CD4-positive, alpha-beta memory T cell (primary cell): Measurements from ENCODE around the gene SPHK1. TPM values are rescaled to one million over a fixed set of nuclear protein-coding genes. Genes with fewer than 3 reads are reported as not detected.
A peak's percentile ranks its signal among the peaks of the same experiment; 100 is the strongest.

Experiments
- CTCF ChIA-PET: fragments of 350-600 bp; sonication (Branson Sonifier 250); formaldehyde crosslinking; loops from one replicate; lab custom pipeline; 2021; ENCODE audit warnings: inconsistent platforms; ENCODE audit not compliant: partially characterized antibody; lab: Charles Lee
- POLR2A ChIA-PET: fragments of 350-600 bp; sonication (Branson Sonifier 250); formaldehyde crosslinking; loops from one replicate; lab custom pipeline; 2021; ENCODE audit not compliant: partially characterized antibody; lab: Charles Lee
- DNase-seq, 5 donors: peaks; one replicate each; pipeline versions ENCODE4 v3.0.0 to v3.0.0-alpha.2; 2020 to 2022; ENCODE audit warnings: mixed read lengths in 1 of 5
- H3K27ac ChIP-seq: one replicate; pipeline ENCODE4 v1.7.0; 2013; ENCODE audit warnings: low read depth, low read length
- H3K27me3 ChIP-seq: 2 replicates; pipeline ENCODE4 v1.7.0; 2013; ENCODE audit warnings: mild to moderate bottlenecking, low read length, moderate library complexity; ENCODE audit not compliant: insufficient read depth
- H3K36me3 ChIP-seq: 2 replicates; pipeline ENCODE4 v1.7.0; 2013; ENCODE audit warnings: mild to moderate bottlenecking, low read length, moderate library complexity; ENCODE audit not compliant: insufficient read depth
- H3K4me1 ChIP-seq: 2 replicates; pipeline ENCODE4 v1.7.0; 2013; ENCODE audit warnings: mild to moderate bottlenecking, low read length, moderate library complexity; ENCODE audit not compliant: insufficient read depth
- H3K4me3 ChIP-seq, 2 donors: one replicate each; pipeline ENCODE4 v1.7.0; 2013; ENCODE audit warnings: low read length in 2 of 2, mild to moderate bottlenecking in 1 of 2
- H3K9me3 ChIP-seq, 2 donors: one replicate each; pipeline ENCODE4 v1.7.0; 2013; ENCODE audit warnings: low read length in 2 of 2, control low read depth in 1 of 2; ENCODE audit not compliant: control insufficient read depth in 1 of 2
- H3K27ac Mint-ChIP-seq, 7 donors: one replicate each; pipeline ENCODE4 v1.8.0; 2020 to 2021; ENCODE audit warnings: mixed read lengths in 7 of 7, mild to moderate bottlenecking in 6 of 7, inconsistent platforms in 3 of 7, moderate library complexity in 3 of 7
- H3K27me3 Mint-ChIP-seq, 2 donors: one replicate each; pipeline ENCODE4 v1.8.0; 2020 to 2021; ENCODE audit warnings: mixed read lengths in 2 of 2
- H3K36me3 Mint-ChIP-seq, 2 donors: one replicate each; pipeline ENCODE4 v1.8.0; 2020 to 2021; ENCODE audit warnings: mixed read lengths in 2 of 2, inconsistent platforms in 1 of 2, mild to moderate bottlenecking in 1 of 2
- H3K4me1 Mint-ChIP-seq, 4 donors: one replicate each; pipeline ENCODE4 v1.8.0; 2020 to 2021; ENCODE audit warnings: mixed read lengths in 4 of 4, mild to moderate bottlenecking in 1 of 4
- H3K4me3 Mint-ChIP-seq, 8 donors: one replicate each; pipeline ENCODE4 v1.8.0; 2020 to 2021; ENCODE audit warnings: mixed read lengths in 8 of 8, mild to moderate bottlenecking in 7 of 8, moderate library complexity in 6 of 8, inconsistent platforms in 3 of 8
- H3K9me3 Mint-ChIP-seq, 8 donors: one replicate each; pipeline ENCODE4 v1.8.0; 2020 to 2021; ENCODE audit warnings: mixed read lengths in 8 of 8, mild to moderate bottlenecking in 5 of 8, inconsistent platforms in 3 of 8, moderate library complexity in 1 of 8
- intact Hi-C: fragments of 100-400 bp; cut with micrococcal nuclease; formaldehyde crosslinking; loops from one replicate; pipeline ENCODE4 v1.15.1; 2023
- polyA plus RNA-seq, 2 donors: library from polyadenylated mRNA; unstranded; fragments of 300-500 nt; fragmentation: Illumina TruSeq; gene quantifications; one replicate each; pipeline ENCODE4 v1.2.3, GENCODE V29; 2021
- total RNA-seq, 2 experiments: library from RNA; stranded (reverse); gene quantifications; one replicate each; pipeline ENCODE4 v1.2.3, GENCODE V29; 2021

The SPHK1 gene
- total and polyA plus RNA-seq, 4 experiments from 2014 or later, result 0.29 to 0.70 (median 0.67) TPM; not detected in 1

DNA sequence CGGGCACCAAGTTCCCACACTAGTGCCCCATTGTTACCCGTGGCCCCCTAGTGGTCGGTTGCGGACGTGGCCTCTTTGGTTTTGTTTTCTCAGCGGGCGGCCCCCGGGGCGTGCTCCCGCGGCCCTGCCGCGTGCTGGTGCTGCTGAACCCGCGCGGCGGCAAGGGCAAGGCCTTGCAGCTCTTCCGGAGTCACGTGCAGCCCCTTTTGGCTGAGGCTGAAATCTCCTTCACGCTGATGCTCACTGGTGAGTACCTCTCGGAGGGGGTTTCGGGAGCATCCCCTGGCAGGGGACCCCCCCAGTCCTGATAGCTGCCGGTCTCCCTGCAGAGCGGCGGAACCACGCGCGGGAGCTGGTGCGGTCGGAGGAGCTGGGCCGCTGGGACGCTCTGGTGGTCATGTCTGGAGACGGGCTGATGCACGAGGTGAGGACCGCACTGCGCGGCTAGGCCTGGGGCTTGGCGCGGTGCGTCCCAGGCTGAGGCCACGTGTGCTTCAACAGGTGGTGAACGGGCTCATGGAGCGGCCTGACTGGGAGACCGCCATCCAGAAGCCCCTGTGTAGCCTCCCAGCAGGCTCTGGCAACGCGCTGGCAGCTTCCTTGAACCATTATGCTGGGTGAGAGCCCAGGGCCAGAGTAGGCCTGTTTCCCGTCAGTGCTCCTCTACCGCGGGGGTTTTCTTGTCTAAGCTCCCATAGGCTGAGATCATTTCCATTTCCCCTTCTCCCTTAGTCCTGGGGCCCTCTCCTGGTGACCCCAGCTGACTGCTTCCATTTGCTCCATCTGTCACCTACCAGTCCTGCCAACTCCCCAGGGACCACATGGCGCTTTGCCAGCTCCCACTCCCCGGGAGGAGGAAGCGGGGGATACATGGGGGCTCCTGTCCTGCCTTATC, 1.7 kb downstream of the SPHK1 start:
- Histone ChIP-seq H3K36me3 (no peaks in the 10 kb centered on the region), H3K4me3 (peak overlapping the region; percentile 23 to 64), H3K27ac (no peak overlapping the region), H3K4me1 (peaks cover 20% of the 10 kb centered on the region), H3K9me3 (no peaks in the 10 kb centered on the region), H3K27me3 (no peaks in the 10 kb centered on the region)
- peaks cover 0 to 6% (median 4%) of the 10 kb centered on the region in 4 donors for H3K4me1 Mint-ChIP-seq
- DNase-seq, result peak; percentile 75 to 83 (median 78)
- ChIA-PET POLR2A (interaction anchor here (1.1 to 5.3 kb wide), 5 partner anchors 8 to 106 kb away, joined by 3 to 61 read pairs (median 4); partner anchors contain the start of gene PRPSAP1), CTCF (interaction anchor here (0.6 to 7.8 kb wide), 21 partner anchors 11 to 323 kb away, joined by 3 to 73 read pairs (median 4); partner anchors contain the start of genes PRPSAP1 and UBE2O)
- intact Hi-C loops, result loop anchor here (1.0 kb wide), 1 partner anchor 33 kb away; the partner anchor contains the start of gene PRPSAP1
- H3K4me3 Mint-ChIP-seq, result peak overlapping the region; percentile 54 to 77 (median 67)
- peaks cover 0 to 2% of the 10 kb centered on the region in 2 donors for H3K36me3 Mint-ChIP-seq
- H3K9me3 Mint-ChIP-seq, result no peaks in the 10 kb centered on the region
- no peaks in the 10 kb centered on the region for H3K27me3 Mint-ChIP-seq
- H3K27ac Mint-ChIP-seq, result peak overlapping the region in 2 of 7 donors; percentile 42 to 54

GRCh38 chr17:76386966-76387765, 2.8 kb downstream of the SPHK1 start:
- POLR2A ChIA-PET, result interaction anchor here (3.5 to 5.3 kb wide), 2 partner anchors 10 to 34 kb away, joined by 18 to 61 read pairs; partner anchors contain the start of gene PRPSAP1
- Mint-ChIP-seq H3K36me3 (peaks cover 0 to 8% of the 10 kb centered on the region in 2 donors), H3K4me1 (peaks cover 0 to 6% (median 4%) of the 10 kb centered on the region in 4 donors), H3K27ac (peak overlapping the region in 1 of 7 donors; percentile 54), H3K27me3 (no peaks in the 10 kb centered on the region), H3K9me3 (no peaks in the 10 kb centered on the region), H3K4me3 (peak overlapping the region in 2 of 8 donors; percentile 15 to 26)
- H3K27ac ChIP-seq, result no peak overlapping the region
- intact Hi-C loops, result no loop called here
- no peaks in the 10 kb centered on the region for H3K27me3 ChIP-seq
- no peak for DNase-seq
- CTCF ChIA-PET, result interaction anchor here (1.0 to 7.8 kb wide), 9 partner anchors 10 to 86 kb away, joined by 3 to 73 read pairs (median 7); no protein-coding TSS in a partner anchor
- no peaks in the 10 kb centered on the region for H3K36me3 ChIP-seq
- no peaks in the 10 kb centered on the region for H3K9me3 ChIP-seq
- H3K4me1 ChIP-seq, result peaks cover 20% of the 10 kb centered on the region
- no peak overlapping the region for H3K4me3 ChIP-seq

- Mint-ChIP-seq H3K9me3 (no peaks in the 10 kb centered on the region), H3K36me3 (peaks cover 5 to 16% of the 10 kb centered on the region in 2 donors), H3K4me1 (peaks cover 0 to 4% (median 0%) of the 10 kb centered on the region in 4 donors), H3K27me3 (no peaks in the 10 kb centered on the region), H3K27ac (peak overlapping the region in 1 of 7 donors; percentile 13), H3K4me3 (no peak overlapping the region)
- peaks cover 4% of the 10 kb centered on the region for H3K36me3 ChIP-seq
- no peak for DNase-seq
- ChIA-PET POLR2A (interaction anchor here (1.0 kb wide), 1 partner anchor 37 kb away, joined by 3 read pairs; no protein-coding TSS in a partner anchor), CTCF (interaction anchor here (0.7 to 7.8 kb wide), 9 partner anchors 8 to 126 kb away, joined by 3 to 73 read pairs (median 4); no protein-coding TSS in a partner anchor)
- no peaks in the 10 kb centered on the region for H3K27me3 ChIP-seq
- H3K9me3 ChIP-seq, result no peaks in the 10 kb centered on the region
- no peak overlapping the region for H3K4me3 ChIP-seq
- intact Hi-C loops, result no loop called here
- H3K4me1 ChIP-seq, result peaks cover 16% of the 10 kb centered on the region
- H3K27ac ChIP-seq, result no peak overlapping the region
These were observed 4.8 kb downstream of the SPHK1 start for GRCh38 chr17:76388966-76389888.

GRCh38 chr17:76390003-76390421, 5.6 kb downstream of the SPHK1 start:
- H3K27me3 ChIP-seq, result no peaks in the 10 kb centered on the region
- Mint-ChIP-seq H3K27ac (peak overlapping the region in 1 of 7 donors; percentile 13), H3K36me3 (peaks cover 7 to 17% of the 10 kb centered on the region in 2 donors), H3K4me1 (peaks cover 0 to 4% (median 0%) of the 10 kb centered on the region in 4 donors), H3K4me3 (no peak overlapping the region), H3K27me3 (no peaks in the 10 kb centered on the region), H3K9me3 (no peaks in the 10 kb centered on the region)
- ChIA-PET CTCF (interaction anchor here (0.9 to 7.8 kb wide), 7 partner anchors 8 to 95 kb away, joined by 3 to 73 read pairs (median 4); no protein-coding TSS in a partner anchor), POLR2A (interaction anchor here (1.0 kb wide), 1 partner anchor 38 kb away, joined by 3 read pairs; no protein-coding TSS in a partner anchor)
- no peak overlapping the region for H3K4me3 ChIP-seq
- H3K4me1 ChIP-seq, result peaks cover 12% of the 10 kb centered on the region
- peaks cover 6% of the 10 kb centered on the region for H3K36me3 ChIP-seq
- DNase-seq, result no peak
- intact Hi-C loops, result no loop called here
- no peaks in the 10 kb centered on the region for H3K9me3 ChIP-seq
- H3K27ac ChIP-seq, result no peak overlapping the region

DNA sequence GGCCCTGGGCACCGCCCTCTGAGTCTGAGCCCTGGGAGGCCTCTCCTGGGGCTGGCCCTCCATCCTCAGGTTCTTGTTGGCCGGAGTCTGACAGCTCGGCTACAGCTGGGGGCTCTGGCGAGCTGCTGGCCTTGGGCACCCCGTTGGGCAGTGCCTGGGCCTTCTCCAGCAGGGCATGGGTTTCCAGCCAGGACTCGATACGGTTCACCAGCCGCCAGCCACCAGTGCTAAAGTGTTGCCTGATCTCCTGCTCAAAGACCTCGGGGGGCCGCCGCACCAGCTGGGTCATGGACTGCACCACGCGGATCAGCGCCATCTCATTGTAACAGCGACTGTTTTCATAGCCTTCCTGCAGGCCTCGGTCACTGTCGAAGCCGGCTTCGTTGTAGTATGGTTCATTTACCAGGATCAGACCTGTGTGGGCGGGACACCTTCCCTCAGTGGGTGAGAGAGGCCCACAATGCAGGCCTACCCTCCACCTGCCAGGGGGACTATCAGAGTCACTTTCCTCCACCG, 6.8 kb downstream of the SPHK1 start:
- POLR2A ChIA-PET, result no interaction called here
- H3K27me3 Mint-ChIP-seq, result no peaks in the 10 kb centered on the region
- peaks cover 7 to 22% of the 10 kb centered on the region in 2 donors for H3K36me3 Mint-ChIP-seq
- H3K27ac Mint-ChIP-seq, result no peak overlapping the region
- no peak for DNase-seq
- CTCF ChIA-PET, result interaction anchor here (1.7 kb wide), 1 partner anchor 17 kb away, joined by 6 read pairs; no protein-coding TSS in a partner anchor
- no peaks in the 10 kb centered on the region for H3K9me3 ChIP-seq
- no peaks in the 10 kb centered on the region for H3K9me3 Mint-ChIP-seq
- H3K4me3 Mint-ChIP-seq, result no peak overlapping the region
- intact Hi-C loops, result no loop called here
- H3K27me3 ChIP-seq, result no peaks in the 10 kb centered on the region
- peaks cover 0 to under 1% (median 0%) of the 10 kb centered on the region in 4 donors for H3K4me1 Mint-ChIP-seq
- no peak overlapping the region for H3K4me3 ChIP-seq
- peaks cover 16% of the 10 kb centered on the region for H3K36me3 ChIP-seq
- H3K4me1 ChIP-seq, result no peaks in the 10 kb centered on the region
- no peak overlapping the region for H3K27ac ChIP-seq

- POLR2A ChIA-PET, result interaction anchor here (1.0 kb wide), 1 partner anchor 9 kb away, joined by 3 read pairs; no protein-coding TSS in a partner anchor
- H3K27ac ChIP-seq, result no peak overlapping the region
- H3K27me3 Mint-ChIP-seq, result no peaks in the 10 kb centered on the region
- DNase-seq, result no peak
- no peaks in the 10 kb centered on the region for H3K9me3 Mint-ChIP-seq
- no peaks in the 10 kb centered on the region for H3K9me3 ChIP-seq
- H3K27me3 ChIP-seq, result no peaks in the 10 kb centered on the region
- H3K36me3 ChIP-seq, result peaks cover 44% of the 10 kb centered on the region
- no peak overlapping the region for H3K4me3 ChIP-seq
- intact Hi-C loops, result no loop called here
- CTCF ChIA-PET, result interaction anchor here (1.7 to 8.4 kb wide), 2 partner anchors 19 to 91 kb away, joined by 6 to 97 read pairs; no protein-coding TSS in a partner anchor
- H3K4me1 Mint-ChIP-seq, result peaks cover 0 to 4% (median 2%) of the 10 kb centered on the region in 4 donors
- no peak overlapping the region for H3K4me3 Mint-ChIP-seq
- H3K4me1 ChIP-seq, result no peaks in the 10 kb centered on the region
- peaks cover 16 to 37% of the 10 kb centered on the region in 2 donors for H3K36me3 Mint-ChIP-seq
- no peak overlapping the region for H3K27ac Mint-ChIP-seq
These were observed 9.8 kb downstream of the SPHK1 start for GRCh38 chr17:76394166-76394565.
